ENCODE data around the gene DAPK1. TPM values are rescaled to one million over a fixed set of nuclear protein-coding genes. Genes with fewer than 3 reads are reported as not detected.
A peak's percentile ranks its signal among the peaks of the same experiment; 100 is the strongest.

The DAPK1 gene
- total RNA-seq, 1 experiment from 2014 or later = 19.7 TPM

- Mint-ChIP-seq H3K4me3 (ENCODE audit: unreplicated experiment) (no peak overlapping the region), H3K27me3 (ENCODE audit: insufficient read depth, unreplicated experiment) (no peaks in the 10 kb centered on the region), H3K4me1 (ENCODE audit: insufficient read depth, unreplicated experiment) (no peaks in the 10 kb centered on the region), H3K27ac (ENCODE audit: low read depth, unreplicated experiment) (no peak overlapping the region), H3K9me3 (ENCODE audit: unreplicated experiment) (no peaks in the 10 kb centered on the region), H3K36me3 (ENCODE audit: insufficient read depth, unreplicated experiment) (no peaks in the 10 kb centered on the region)
- ChIA-PET CTCF (interaction anchor here (0.9 kb wide), 1 partner anchor 226 kb away, joined by 3 read pairs; no protein-coding TSS in a partner anchor), POLR2A (interaction anchor here (1.2 to 1.3 kb wide), 2 partner anchors 10 to 24 kb away, joined by 3 to 5 read pairs; no protein-coding TSS in a partner anchor)
- BruUV-seq (replicated peaks) = no TSS peak
- TF ChIP-seq, protein P1, sequence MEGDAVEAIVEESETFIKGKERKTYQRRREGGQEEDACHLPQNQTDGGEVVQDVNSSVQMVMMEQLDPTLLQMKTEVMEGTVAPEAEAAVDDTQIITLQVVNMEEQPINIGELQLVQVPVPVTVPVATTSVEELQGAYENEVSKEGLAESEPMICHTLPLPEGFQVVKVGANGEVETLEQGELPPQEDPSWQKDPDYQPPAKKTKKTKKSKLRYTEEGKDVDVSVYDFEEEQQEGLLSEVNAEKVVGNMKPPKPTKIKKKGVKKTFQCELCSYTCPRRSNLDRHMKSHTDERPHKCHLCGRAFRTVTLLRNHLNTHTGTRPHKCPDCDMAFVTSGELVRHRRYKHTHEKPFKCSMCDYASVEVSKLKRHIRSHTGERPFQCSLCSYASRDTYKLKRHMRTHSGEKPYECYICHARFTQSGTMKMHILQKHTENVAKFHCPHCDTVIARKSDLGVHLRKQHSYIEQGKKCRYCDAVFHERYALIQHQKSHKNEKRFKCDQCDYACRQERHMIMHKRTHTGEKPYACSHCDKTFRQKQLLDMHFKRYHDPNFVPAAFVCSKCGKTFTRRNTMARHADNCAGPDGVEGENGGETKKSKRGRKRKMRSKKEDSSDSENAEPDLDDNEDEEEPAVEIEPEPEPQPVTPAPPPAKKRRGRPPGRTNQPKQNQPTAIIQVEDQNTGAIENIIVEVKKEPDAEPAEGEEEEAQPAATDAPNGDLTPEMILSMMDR (IDR thresholded peaks at IDR 0.05; ENCODE audit: unreplicated experiment) = no peak
- peak; percentile 15 for DNase-seq (ENCODE audit: unreplicated experiment)
- intact Hi-C loops (cut with micrococcal nuclease) = no loop called here
These were observed 102.4 kb downstream of the DAPK1 start for GRCh38 chr9:87599901-87600610.

DNA sequence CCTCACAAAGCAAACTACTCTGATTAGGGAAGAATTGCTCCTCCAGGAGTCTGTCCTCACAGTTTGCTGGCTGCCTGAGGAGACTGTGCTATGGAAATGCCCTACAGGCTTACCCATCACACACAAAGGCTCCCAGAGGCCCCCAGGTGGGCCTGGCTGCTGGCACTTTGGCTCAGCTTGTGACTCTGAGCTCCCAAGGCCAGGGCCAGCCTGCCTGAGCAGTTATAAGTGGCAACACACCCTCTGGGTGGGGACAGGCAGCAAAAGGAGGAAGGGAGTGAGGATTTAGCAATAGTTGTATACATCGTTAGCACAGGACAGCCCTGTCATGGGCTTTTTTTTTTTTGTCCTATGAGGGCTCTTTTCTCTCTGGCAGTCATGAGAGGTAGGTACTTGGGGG lies 103.5 kb downstream of the DAPK1 start:
- H3K27ac Mint-ChIP-seq (ENCODE audit: low read depth, unreplicated experiment) = no peak overlapping the region
- intact Hi-C loops (cut with micrococcal nuclease) = no loop called here
- CTCF ChIA-PET = interaction anchor here (0.6 to 0.9 kb wide), 3 partner anchors 227 to 486 kb away, joined by 3 to 5 read pairs (median 4); no protein-coding TSS in a partner anchor

GRCh38 chr9:87601595-87601994 lies 103.9 kb downstream of the DAPK1 start:
- H3K27me3 Mint-ChIP-seq (ENCODE audit: insufficient read depth, unreplicated experiment) = no peaks in the 10 kb centered on the region
- CTCF ChIA-PET = no interaction called here
- intact Hi-C loops (cut with micrococcal nuclease) = no loop called here
- BruUV-seq (replicated peaks) = no TSS peak
- H3K27ac Mint-ChIP-seq (ENCODE audit: low read depth, unreplicated experiment) = no peak overlapping the region
- TF ChIP-seq, protein P1 (IDR thresholded peaks at IDR 0.05; ENCODE audit: unreplicated experiment) = no peak
- H3K4me3 Mint-ChIP-seq (ENCODE audit: unreplicated experiment) = no peak overlapping the region
- POLR2A ChIA-PET = no interaction called here
- peaks cover 2% of the 10 kb centered on the region for H3K4me1 Mint-ChIP-seq (ENCODE audit: insufficient read depth, unreplicated experiment)
- DNase-seq (ENCODE audit: unreplicated experiment) = no peak
- H3K9me3 Mint-ChIP-seq (ENCODE audit: unreplicated experiment) = no peaks in the 10 kb centered on the region
- H3K36me3 Mint-ChIP-seq (ENCODE audit: insufficient read depth, unreplicated experiment) = no peaks in the 10 kb centered on the region

More for the DNA sequence above, 103.5 kb downstream of the DAPK1 start:
- TF ChIP-seq, protein P1 (IDR thresholded peaks at IDR 0.05; ENCODE audit: unreplicated experiment) = no peak
- no peaks in the 10 kb centered on the region for H3K36me3 Mint-ChIP-seq (ENCODE audit: insufficient read depth, unreplicated experiment)
- H3K27me3 Mint-ChIP-seq (ENCODE audit: insufficient read depth, unreplicated experiment) = no peaks in the 10 kb centered on the region
- POLR2A ChIA-PET = interaction anchor here (1.2 kb wide), 1 partner anchor 23 kb away, joined by 3 read pairs; no protein-coding TSS in a partner anchor
- no peak for DNase-seq (ENCODE audit: unreplicated experiment)
- no TSS peak for BruUV-seq (replicated peaks)
- no peaks in the 10 kb centered on the region for H3K9me3 Mint-ChIP-seq (ENCODE audit: unreplicated experiment)
- no peak overlapping the region for H3K4me3 Mint-ChIP-seq (ENCODE audit: unreplicated experiment)
- H3K4me1 Mint-ChIP-seq (ENCODE audit: insufficient read depth, unreplicated experiment) = no peaks in the 10 kb centered on the region

DNA sequence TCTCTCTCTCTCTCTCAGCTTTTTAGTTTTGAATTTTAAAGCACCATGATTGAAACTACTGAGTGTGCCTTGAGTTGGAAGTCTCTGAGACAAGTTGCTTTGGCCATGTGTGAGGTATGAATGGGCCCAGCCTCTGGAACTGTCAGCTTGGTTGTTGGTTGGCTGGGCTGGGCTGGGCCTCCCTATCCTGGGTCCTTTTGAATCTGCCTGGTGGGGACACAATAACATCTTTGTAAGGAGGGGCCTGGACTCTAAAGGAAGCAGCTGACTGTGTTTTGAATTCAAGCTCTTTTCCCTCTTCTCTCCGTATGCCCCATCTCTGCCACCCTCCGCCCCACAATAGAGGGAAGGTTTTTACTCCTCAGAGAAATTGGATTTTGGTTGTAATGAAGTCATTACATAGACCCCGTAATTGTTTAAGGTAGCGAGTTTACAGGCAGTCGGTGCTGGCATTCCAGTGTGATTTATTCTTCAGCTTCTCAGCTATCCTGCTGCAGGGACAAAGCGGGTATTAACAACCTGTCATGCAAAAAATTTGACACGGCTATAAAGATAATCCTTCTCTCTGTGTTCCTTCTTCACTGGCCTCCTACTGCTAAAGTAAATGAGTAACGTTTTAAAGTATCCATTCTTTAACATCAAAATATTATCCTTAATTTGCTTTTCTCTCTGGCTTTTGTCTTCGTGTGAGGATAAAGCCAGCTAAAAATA lies 105.4 kb downstream of the DAPK1 start:
- no peak for DNase-seq (ENCODE audit: unreplicated experiment)

More for the DNA sequence above, 105.4 kb downstream of the DAPK1 start:
- Mint-ChIP-seq H3K4me3 (ENCODE audit: unreplicated experiment) (no peak overlapping the region), H3K36me3 (ENCODE audit: insufficient read depth, unreplicated experiment) (no peaks in the 10 kb centered on the region), H3K27me3 (ENCODE audit: insufficient read depth, unreplicated experiment) (no peaks in the 10 kb centered on the region), H3K4me1 (ENCODE audit: insufficient read depth, unreplicated experiment) (peaks cover 17% of the 10 kb centered on the region), H3K27ac (ENCODE audit: low read depth, unreplicated experiment) (no peak overlapping the region), H3K9me3 (ENCODE audit: unreplicated experiment) (no peaks in the 10 kb centered on the region)
- no TSS peak for BruUV-seq (replicated peaks)
- POLR2A ChIA-PET = interaction anchor here (1.5 kb wide), 1 partner anchor 11 kb away, joined by 4 read pairs; no protein-coding TSS in a partner anchor
- CTCF ChIA-PET = no interaction called here
- intact Hi-C loops (cut with micrococcal nuclease) = no loop called here
- TF ChIP-seq, protein P1 (IDR thresholded peaks at IDR 0.05; ENCODE audit: unreplicated experiment) = no peak

Measured in MCF 10A (cell line).